ENCODE data around the gene AKR1C8.
"Not testable (repeated sequence)": the region's sequence is repeated elsewhere in the genome, so short reads cannot be mapped to it uniquely, and the experiment has no call there.

AKR1C8 gene

DNA sequence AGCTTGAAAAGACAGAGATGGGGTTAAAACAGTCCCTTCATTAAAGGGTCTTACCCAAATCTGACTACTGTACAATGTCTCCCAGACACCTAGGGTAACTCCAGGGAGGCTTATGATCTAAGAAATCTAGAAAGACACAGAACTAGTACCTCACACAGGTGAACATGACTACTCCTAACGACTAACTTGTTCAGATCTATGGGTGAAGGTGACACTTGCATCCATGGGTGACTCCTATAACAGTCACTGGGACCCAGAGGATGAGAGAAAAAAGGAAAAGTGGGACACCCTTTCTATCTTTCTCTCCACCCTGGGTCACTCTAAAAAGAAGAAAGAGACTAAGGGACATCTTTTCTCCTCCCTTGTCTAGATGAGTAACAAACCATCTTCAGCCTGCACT lies 19.2 kb downstream of the AKR1C8 start:
- DNase-seq (ENCODE audit: low spot score): no peak

GRCh38 chr10:5163487-5163886 lies 21.5 kb downstream of the AKR1C8 start:
- no peak for DNase-seq (ENCODE audit: low spot score)

- no peak for DNase-seq (ENCODE audit: low spot score)
Measured at GRCh38 chr10:5159126-5159525, 25.8 kb downstream of the AKR1C8 start.

DNA sequence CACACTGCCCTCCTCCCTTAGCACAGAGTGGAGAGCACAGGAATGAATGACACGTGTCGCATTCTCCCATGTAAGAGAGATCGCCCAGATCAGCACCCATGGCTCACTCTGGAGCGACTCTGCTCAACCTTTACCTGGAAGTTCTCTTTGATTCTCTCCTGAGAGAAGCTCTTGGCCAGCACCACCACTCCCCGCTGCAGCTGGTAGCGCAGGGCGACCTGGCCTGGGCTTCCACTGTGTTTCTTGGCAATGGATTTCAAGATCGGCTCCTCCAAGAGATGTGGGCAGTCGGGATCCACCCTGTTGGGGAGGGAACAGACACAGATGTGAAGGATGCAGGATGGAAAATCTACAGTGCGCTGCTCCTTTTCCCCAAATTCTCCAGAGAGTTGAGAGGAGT lies 27.4 kb downstream of the AKR1C8 start:
- DNase-seq (ENCODE audit: low spot score): no peak

DNA sequence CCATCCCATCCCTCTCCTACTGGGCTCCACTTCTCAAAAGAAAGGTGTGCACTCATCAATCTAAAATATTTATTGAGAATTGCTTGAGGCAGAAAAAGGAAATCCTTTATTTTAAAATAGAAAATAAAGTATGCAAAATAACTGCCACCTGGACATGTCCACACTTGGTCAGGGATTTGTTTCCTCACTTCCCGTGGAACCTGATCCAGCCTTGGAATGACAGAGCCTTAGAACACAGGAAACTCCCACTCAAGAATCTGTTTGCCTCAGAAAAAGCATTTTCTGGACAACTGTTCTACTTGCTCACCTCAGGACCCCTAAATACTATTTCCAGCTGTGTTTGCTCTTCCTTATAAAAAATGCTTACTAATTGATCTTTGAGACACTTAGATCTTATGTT lies 29.0 kb downstream of the AKR1C8 start:
- DNase-seq (ENCODE audit: low spot score): no peak

DNA sequence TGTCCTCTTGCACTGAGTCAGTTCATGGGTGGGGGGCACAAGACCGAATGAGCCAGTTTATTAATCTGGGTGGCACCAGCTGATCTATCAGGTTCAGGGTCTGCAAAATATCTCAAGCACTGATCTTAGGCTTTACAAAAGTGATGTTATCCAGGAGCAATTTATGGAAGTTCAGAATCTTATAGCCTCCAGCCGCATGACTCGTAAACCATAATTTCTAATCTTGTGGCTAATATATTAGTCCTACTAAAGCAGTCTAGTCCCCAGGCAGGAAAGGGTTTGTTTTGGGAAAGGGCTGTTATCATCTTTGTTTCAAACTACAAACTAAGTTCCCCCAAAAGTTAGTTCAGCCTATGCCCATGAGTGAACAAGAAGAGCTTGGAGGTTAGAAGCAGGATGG lies 33.9 kb downstream of the AKR1C8 start:
- DNase-seq (ENCODE audit: low spot score): no peak

DNA sequence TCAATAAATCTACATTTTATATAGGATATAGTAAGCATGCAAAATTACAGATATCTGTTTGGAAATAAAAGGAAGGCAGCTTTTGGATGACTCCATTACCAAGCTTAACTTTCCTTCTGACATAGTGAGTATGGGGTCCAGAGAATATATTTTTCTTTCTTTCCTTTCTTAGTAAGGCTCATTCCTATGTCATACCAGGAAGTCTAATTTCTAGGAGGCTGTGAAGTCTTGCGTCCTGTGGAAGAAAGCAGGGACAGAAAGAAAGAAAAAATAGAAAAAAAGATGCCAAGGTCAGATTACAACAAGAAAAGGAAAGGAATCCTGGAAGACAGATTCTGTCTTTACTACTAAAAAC lies 36.3 kb downstream of the AKR1C8 start:
- no peak for DNase-seq (ENCODE audit: low spot score)

DNA sequence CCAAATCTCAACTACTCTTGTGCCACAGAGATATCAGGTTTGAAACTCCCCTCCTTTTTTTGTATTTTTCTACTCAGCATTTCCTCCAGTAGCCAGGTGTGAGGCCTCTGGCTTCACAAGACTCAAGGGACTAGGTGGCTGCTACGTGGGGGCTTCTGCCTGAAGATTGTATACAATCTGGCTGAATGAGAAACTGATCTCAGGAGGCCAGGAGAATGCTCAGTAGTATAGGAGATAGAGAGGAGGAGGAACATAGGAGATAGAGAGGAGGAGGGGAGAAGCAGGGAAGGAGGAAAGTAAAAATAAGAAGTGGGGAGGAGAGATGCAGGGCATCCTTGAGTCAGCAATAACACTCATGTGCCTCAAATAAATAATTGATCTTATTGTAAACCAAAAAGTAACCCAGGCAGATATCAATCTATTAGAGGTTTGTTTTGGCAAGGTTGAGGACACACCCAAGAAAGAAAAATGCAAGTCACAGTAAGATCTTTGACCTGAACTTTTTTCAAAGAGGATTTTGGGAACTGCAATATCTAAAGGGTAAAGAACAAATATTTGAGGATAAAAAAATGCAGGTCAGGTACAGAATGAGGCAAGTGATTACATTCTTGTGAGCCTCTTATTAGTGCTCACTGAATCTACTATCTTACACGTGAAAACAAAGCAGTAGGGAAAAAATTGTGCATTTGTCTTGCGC lies 36.8 kb downstream of the AKR1C8 start:
- DNase-seq (ENCODE audit: low spot score): no peak

GRCh38 chr10:5147255-5147980 lies 37.5 kb downstream of the AKR1C8 start:
- no peak for DNase-seq (ENCODE audit: low spot score)

DNA sequence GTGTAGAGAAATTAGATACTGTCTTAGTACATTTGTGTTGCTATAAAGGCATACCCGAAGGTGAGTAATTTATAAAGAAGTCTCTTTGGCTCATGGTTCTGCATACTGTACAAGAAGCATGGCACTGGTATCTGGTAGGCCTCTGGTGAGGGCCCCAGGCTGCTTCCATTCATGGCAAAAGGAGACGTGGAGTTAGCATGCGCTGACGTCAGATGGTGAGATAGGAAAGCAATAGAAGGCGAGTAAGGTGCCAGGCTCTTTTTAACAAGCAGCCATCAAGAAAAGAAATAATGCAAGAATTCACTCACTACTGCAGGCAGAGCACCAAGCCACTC lies 38.1 kb downstream of the AKR1C8 start:
- DNase-seq (ENCODE audit: low spot score): no peak

- no peak for DNase-seq (ENCODE audit: low spot score)
Measured at GRCh38 chr10:5143137-5143536, 41.8 kb downstream of the AKR1C8 start.

DNA sequence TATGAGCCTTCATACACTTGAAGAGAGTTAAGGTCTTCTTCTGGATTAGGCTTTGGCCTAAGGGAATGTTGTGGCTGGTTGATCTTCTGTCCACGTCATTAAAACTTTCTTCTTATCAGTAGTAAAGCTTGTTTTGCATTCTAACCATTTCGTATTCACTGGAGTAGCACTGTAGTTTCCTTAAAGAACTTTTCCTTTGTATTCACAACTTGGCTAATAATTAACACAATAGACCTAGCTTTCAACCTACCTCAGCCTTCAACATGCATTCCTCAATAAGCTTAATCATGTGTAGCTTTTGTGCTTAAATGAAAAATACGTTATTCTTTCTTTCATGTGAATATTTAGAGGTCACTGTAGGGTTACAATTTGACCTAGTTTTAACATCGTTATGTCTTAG lies 42.8 kb downstream of the AKR1C8 start:
- DNase-seq (ENCODE audit: low spot score): no peak

DNA sequence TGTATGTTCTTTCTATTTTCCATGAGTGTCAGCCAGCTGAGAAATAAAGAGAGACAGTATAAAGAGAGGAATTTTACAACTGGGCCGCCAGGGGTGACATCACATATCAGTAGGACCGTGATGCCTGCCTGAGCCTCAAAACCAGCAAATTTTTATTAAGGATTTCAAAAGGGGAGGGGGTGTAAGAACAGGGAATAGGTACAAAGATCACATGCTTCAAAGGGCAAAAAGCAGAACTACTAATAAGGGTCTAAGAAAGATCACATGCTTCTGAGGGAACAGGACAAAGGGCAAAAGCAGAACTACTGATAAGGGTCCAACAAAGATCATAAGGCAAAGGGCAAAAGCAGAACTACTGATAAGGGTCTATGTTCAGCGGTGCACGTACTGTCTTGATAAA lies 47.3 kb downstream of the AKR1C8 start:
- not testable (repeated sequence) for DNase-seq (ENCODE audit: low spot score)

GRCh38 chr10:5136468-5137087 lies 48.4 kb downstream of the AKR1C8 start:
- DNase-seq (ENCODE audit: low spot score): no peak

DNA sequence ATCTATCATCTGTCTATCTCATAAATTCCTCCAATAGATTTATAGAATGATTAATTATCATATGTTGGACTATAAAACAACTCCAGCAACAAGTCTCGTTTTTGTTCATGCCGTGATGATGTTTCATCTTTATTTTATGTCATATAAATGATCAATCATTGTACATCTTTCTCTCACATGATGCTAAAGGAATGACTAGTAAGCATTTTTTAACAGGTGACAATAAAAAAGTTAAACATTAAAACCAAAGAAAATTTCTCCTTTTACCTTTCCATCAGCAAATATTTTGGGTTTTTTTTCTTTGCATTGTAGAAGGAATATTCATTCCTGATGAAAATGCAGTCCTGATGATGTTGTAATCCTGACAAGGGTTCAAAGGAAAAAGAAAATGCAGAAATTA lies 49.4 kb downstream of the AKR1C8 start:
- DNase-seq (ENCODE audit: low spot score): no peak

DNA sequence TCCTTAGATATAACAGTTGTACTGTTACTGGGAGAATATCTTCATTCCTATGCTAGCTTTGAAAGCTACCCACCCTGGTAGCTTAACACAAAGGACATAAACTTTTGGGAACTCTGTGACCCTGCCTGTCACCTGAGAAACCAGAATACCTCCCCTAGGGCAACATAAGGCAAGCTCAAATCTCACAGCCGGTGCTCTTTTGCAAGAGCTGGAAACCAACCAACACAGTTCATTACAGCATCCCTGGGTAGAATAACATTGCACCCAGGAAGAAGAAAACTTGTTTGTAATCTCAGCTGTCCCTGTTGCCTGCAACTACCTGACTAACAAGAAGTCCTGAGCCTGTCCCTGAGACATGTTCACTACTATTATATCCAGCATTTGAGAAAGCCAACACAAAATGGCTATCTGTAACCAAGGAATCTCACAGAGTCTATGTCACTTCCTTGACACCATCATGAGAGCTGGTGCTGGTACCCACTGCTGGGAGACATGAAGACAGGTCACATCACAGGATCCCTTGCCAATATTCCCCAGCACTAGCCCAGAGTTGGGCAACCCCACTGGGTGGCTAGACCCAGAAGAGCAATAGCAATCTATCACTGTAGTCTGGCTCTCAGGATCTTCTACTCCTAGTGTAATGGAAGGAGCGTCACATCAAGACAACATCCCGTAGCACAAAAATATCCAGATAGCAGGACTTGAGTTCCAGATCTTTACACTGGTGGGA lies 59.5 kb downstream of the AKR1C8 start:
- DNase-seq (ENCODE audit: low spot score): no peak

- no peak for DNase-seq (ENCODE audit: low spot score)
Measured at GRCh38 chr10:5123886-5124285, 61.1 kb downstream of the AKR1C8 start.

DNA sequence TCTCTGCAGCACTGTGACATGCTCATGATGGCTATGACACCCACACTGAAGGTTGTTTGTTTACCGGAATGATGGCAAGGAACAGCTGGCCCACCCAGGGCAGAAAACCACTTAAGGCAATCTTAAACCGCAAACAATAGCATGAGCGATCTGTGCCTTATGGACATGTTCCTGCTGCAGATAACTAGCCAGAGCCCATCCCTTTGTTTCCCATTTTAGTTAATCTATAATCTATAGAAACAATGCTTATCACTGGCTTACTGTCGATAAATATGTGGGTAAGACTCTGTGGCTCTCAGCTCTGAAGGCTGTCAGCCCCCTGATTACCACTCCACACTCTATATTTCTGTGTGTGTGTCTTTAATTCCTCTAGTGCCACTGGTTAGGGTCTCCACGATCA lies 65.0 kb downstream of the AKR1C8 start:
- DNase-seq (ENCODE audit: low spot score): not testable (repeated sequence)

DNA sequence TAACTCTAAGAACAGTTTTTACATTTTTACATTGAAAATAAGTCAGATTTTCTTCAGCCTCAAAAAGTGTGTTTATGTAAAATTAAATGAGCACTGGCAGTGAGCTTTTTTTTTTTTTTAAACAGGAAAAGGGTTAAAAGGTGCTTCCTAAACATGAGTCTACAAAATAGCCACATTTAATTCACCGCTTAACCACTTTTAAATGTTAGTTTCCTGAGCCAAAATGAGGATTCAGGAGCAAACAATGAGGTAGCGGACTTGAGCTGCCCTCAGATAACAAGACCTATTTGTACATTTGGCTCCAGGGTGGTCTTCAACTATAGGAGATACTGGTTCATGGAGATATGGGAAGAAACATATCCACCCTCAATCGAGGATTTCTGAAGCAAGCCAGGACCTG lies 67.9 kb downstream of the AKR1C8 start:
- DNase-seq (ENCODE audit: low spot score): no peak

GRCh38 chr10:5116621-5117020 lies 68.3 kb downstream of the AKR1C8 start:
- no peak for DNase-seq (ENCODE audit: low spot score)

- not testable (repeated sequence) for DNase-seq (ENCODE audit: low spot score)
Measured at GRCh38 chr10:5109861-5110260, 75.1 kb downstream of the AKR1C8 start.

GRCh38 chr10:5108658-5109416 lies 76.1 kb downstream of the AKR1C8 start:
- DNase-seq (ENCODE audit: low spot score): no peak
